Measurements from ENCODE around the gene SPATA18.
A peak's percentile ranks its signal among the peaks of the same experiment; 100 is the strongest.

SPATA18 gene

GRCh38 chr4:52051213-52051614 lies at the start of gene SPATA18:
Gene SPATA18, plus strand, starts transcription at chr4:52051304. Its CDS starts 401 bp downstream, at chr4:52051705.
- peaks cover 40% of the 10 kb centered on the region for H3K27me3 ChIP-seq (ENCODE audit: insufficient read depth, low read length)
- H3K9me3 ChIP-seq (ENCODE audit: insufficient read depth, low read depth, low read length) = peaks cover 7% of the 10 kb centered on the region; the same call in 1 of the 2 replicates
- no peaks in the 10 kb centered on the region for H3K36me3 ChIP-seq (ENCODE audit: insufficient read depth, low read depth, low read length)
- no peak within 1 kb of the TSS for H3K27ac ChIP-seq (ENCODE audit: low read length)
- H3K4me1 ChIP-seq (ENCODE audit: insufficient read depth, low read length) = peaks cover 14% of the 10 kb centered on the region; the same call in 1 of the 2 replicates
- peak within 1 kb of the TSS; percentile 75 for H3K4me3 ChIP-seq (ENCODE audit: low read length)
- H3K9ac ChIP-seq (ENCODE audit: low read depth, low read length) = peak within 1 kb of the TSS; percentile 63; the same call in 1 of the 2 replicates

- H3K9me3 ChIP-seq (ENCODE audit: insufficient read depth, low read depth, low read length) = no peaks in the 10 kb centered on the region
- H3K9ac ChIP-seq (ENCODE audit: low read depth, low read length) = no peak overlapping the region
- peaks cover 3% of the 10 kb centered on the region; the same call in 1 of the 2 replicates for H3K4me1 ChIP-seq (ENCODE audit: insufficient read depth, low read length)
- no peak overlapping the region for H3K27ac ChIP-seq (ENCODE audit: low read length)
- no peak overlapping the region for H3K4me3 ChIP-seq (ENCODE audit: low read length)
- no peaks in the 10 kb centered on the region for H3K27me3 ChIP-seq (ENCODE audit: insufficient read depth, low read length)
- no peaks in the 10 kb centered on the region for H3K36me3 ChIP-seq (ENCODE audit: insufficient read depth, low read depth, low read length)
Measured at GRCh38 chr4:52001616-52002015, 49.5 kb upstream of the SPATA18 start.

- H3K9ac ChIP-seq (ENCODE audit: low read depth, low read length) = no peak overlapping the region
- H3K27me3 ChIP-seq (ENCODE audit: insufficient read depth, low read length) = no peaks in the 10 kb centered on the region
- H3K4me1 ChIP-seq (ENCODE audit: insufficient read depth, low read length) = peaks cover 4% of the 10 kb centered on the region; the same call in 1 of the 2 replicates
- H3K27ac ChIP-seq (ENCODE audit: low read length) = no peak overlapping the region
- H3K9me3 ChIP-seq (ENCODE audit: insufficient read depth, low read depth, low read length) = no peaks in the 10 kb centered on the region
- H3K4me3 ChIP-seq (ENCODE audit: low read length) = no peak overlapping the region
- H3K36me3 ChIP-seq (ENCODE audit: insufficient read depth, low read depth, low read length) = no peaks in the 10 kb centered on the region
Measured at GRCh38 chr4:52004414-52004813, 46.7 kb upstream of the SPATA18 start.

GRCh38 chr4:52005604-52006273 lies 45.4 kb upstream of the SPATA18 start:
- H3K36me3 ChIP-seq (ENCODE audit: insufficient read depth, low read depth, low read length) = no peaks in the 10 kb centered on the region
- H3K9ac ChIP-seq (ENCODE audit: low read depth, low read length) = no peak overlapping the region
- H3K4me1 ChIP-seq (ENCODE audit: insufficient read depth, low read length) = peaks cover 4% of the 10 kb centered on the region; the same call in 1 of the 2 replicates
- no peak overlapping the region for H3K4me3 ChIP-seq (ENCODE audit: low read length)
- H3K9me3 ChIP-seq (ENCODE audit: insufficient read depth, low read depth, low read length) = no peaks in the 10 kb centered on the region
- no peak overlapping the region for H3K27ac ChIP-seq (ENCODE audit: low read length)
- no peaks in the 10 kb centered on the region for H3K27me3 ChIP-seq (ENCODE audit: insufficient read depth, low read length)

GRCh38 chr4:52006887-52007286 lies 44.2 kb upstream of the SPATA18 start:
- H3K4me1 ChIP-seq (ENCODE audit: insufficient read depth, low read length) = peaks cover 4% of the 10 kb centered on the region; the same call in 1 of the 2 replicates
- no peaks in the 10 kb centered on the region for H3K36me3 ChIP-seq (ENCODE audit: insufficient read depth, low read depth, low read length)
- H3K27ac ChIP-seq (ENCODE audit: low read length) = no peak overlapping the region
- no peak overlapping the region for H3K4me3 ChIP-seq (ENCODE audit: low read length)
- H3K9me3 ChIP-seq (ENCODE audit: insufficient read depth, low read depth, low read length) = no peaks in the 10 kb centered on the region
- no peak overlapping the region for H3K9ac ChIP-seq (ENCODE audit: low read depth, low read length)
- H3K27me3 ChIP-seq (ENCODE audit: insufficient read depth, low read length) = no peaks in the 10 kb centered on the region

- no peak overlapping the region for H3K9ac ChIP-seq (ENCODE audit: low read depth, low read length)
- H3K27me3 ChIP-seq (ENCODE audit: insufficient read depth, low read length) = no peaks in the 10 kb centered on the region
- H3K4me3 ChIP-seq (ENCODE audit: low read length) = no peak overlapping the region
- no peaks in the 10 kb centered on the region for H3K9me3 ChIP-seq (ENCODE audit: insufficient read depth, low read depth, low read length)
- no peaks in the 10 kb centered on the region for H3K36me3 ChIP-seq (ENCODE audit: insufficient read depth, low read depth, low read length)
- no peak overlapping the region for H3K27ac ChIP-seq (ENCODE audit: low read length)
- peaks cover 4% of the 10 kb centered on the region; the same call in 1 of the 2 replicates for H3K4me1 ChIP-seq (ENCODE audit: insufficient read depth, low read length)
Measured at GRCh38 chr4:52010986-52011385, 40.1 kb upstream of the SPATA18 start.

GRCh38 chr4:52012651-52013050 lies 38.5 kb upstream of the SPATA18 start:
- Histone ChIP-seq H3K36me3 (ENCODE audit: insufficient read depth, low read depth, low read length) (no peaks in the 10 kb centered on the region), H3K27me3 (ENCODE audit: insufficient read depth, low read length) (no peaks in the 10 kb centered on the region), H3K9me3 (ENCODE audit: insufficient read depth, low read depth, low read length) (no peaks in the 10 kb centered on the region), H3K4me3 (ENCODE audit: low read length) (no peak overlapping the region), H3K27ac (ENCODE audit: low read length) (no peak overlapping the region), H3K9ac (ENCODE audit: low read depth, low read length) (no peak overlapping the region), H3K4me1 (ENCODE audit: insufficient read depth, low read length) (peaks cover 4% of the 10 kb centered on the region; the same call in 1 of the 2 replicates)

- Histone ChIP-seq H3K36me3 (ENCODE audit: insufficient read depth, low read depth, low read length) (no peaks in the 10 kb centered on the region), H3K4me1 (ENCODE audit: insufficient read depth, low read length) (no peaks in the 10 kb centered on the region; the same call in 1 of the 2 replicates), H3K9ac (ENCODE audit: low read depth, low read length) (0 out of 2 replicates have a peak overlapping the region, but pooled peaks have one; percentile 0), H3K27ac (ENCODE audit: low read length) (no peak overlapping the region), H3K27me3 (ENCODE audit: insufficient read depth, low read length) (no peaks in the 10 kb centered on the region), H3K4me3 (ENCODE audit: low read length) (no peak overlapping the region), H3K9me3 (ENCODE audit: insufficient read depth, low read depth, low read length) (no peaks in the 10 kb centered on the region)
Measured at GRCh38 chr4:52014903-52015302, 36.2 kb upstream of the SPATA18 start.

GRCh38 chr4:52015366-52015765 lies 35.7 kb upstream of the SPATA18 start:
- Histone ChIP-seq H3K9ac (ENCODE audit: low read depth, low read length) (0 out of 2 replicates have a peak overlapping the region, but pooled peaks have one; percentile 0), H3K36me3 (ENCODE audit: insufficient read depth, low read depth, low read length) (no peaks in the 10 kb centered on the region), H3K9me3 (ENCODE audit: insufficient read depth, low read depth, low read length) (no peaks in the 10 kb centered on the region), H3K27me3 (ENCODE audit: insufficient read depth, low read length) (no peaks in the 10 kb centered on the region), H3K27ac (ENCODE audit: low read length) (no peak overlapping the region), H3K4me1 (ENCODE audit: insufficient read depth, low read length) (no peaks in the 10 kb centered on the region; the same call in 1 of the 2 replicates), H3K4me3 (ENCODE audit: low read length) (no peak overlapping the region)

GRCh38 chr4:52016981-52017380 lies 34.1 kb upstream of the SPATA18 start:
- H3K4me3 ChIP-seq (ENCODE audit: low read length) = no peak overlapping the region
- no peaks in the 10 kb centered on the region for H3K9me3 ChIP-seq (ENCODE audit: insufficient read depth, low read depth, low read length)
- H3K9ac ChIP-seq (ENCODE audit: low read depth, low read length) = no peak overlapping the region
- H3K27me3 ChIP-seq (ENCODE audit: insufficient read depth, low read length) = no peaks in the 10 kb centered on the region
- H3K36me3 ChIP-seq (ENCODE audit: insufficient read depth, low read depth, low read length) = peaks cover under 1% of the 10 kb centered on the region; the same call in 1 of the 2 replicates
- no peaks in the 10 kb centered on the region; the same call in 1 of the 2 replicates for H3K4me1 ChIP-seq (ENCODE audit: insufficient read depth, low read length)
- H3K27ac ChIP-seq (ENCODE audit: low read length) = no peak overlapping the region

- Histone ChIP-seq H3K36me3 (ENCODE audit: insufficient read depth, low read depth, low read length) (peaks cover 9% of the 10 kb centered on the region), H3K4me3 (ENCODE audit: low read length) (no peak overlapping the region), H3K9ac (ENCODE audit: low read depth, low read length) (no peak overlapping the region), H3K27ac (ENCODE audit: low read length) (no peak overlapping the region), H3K9me3 (ENCODE audit: insufficient read depth, low read depth, low read length) (no peaks in the 10 kb centered on the region), H3K27me3 (ENCODE audit: insufficient read depth, low read length) (no peaks in the 10 kb centered on the region), H3K4me1 (ENCODE audit: insufficient read depth, low read length) (no peaks in the 10 kb centered on the region; the same call in 1 of the 2 replicates)
Measured at GRCh38 chr4:52017814-52018213, 33.3 kb upstream of the SPATA18 start.
